ENCODE data around the gene TGM2. TPM values are rescaled to one million over a fixed set of nuclear protein-coding genes. Genes with fewer than 3 reads are reported as not detected.
A peak's percentile ranks its signal among the peaks of the same experiment; 100 is the strongest.

TGM2 gene
- total RNA-seq, 3 donors from 2014 or later, result 14.9 to 62.2 (median 33.3) TPM

GRCh38 chr20:38144598-38144973 lies 20.5 kb downstream of the TGM2 start:
- ATAC-seq (no peak), DNase-seq (peak in 1 of 3 donors; percentile 45)
- H3K4me3 ChIP-seq, result no peak overlapping the region
- no peaks in the 10 kb centered on the region for H3K36me3 ChIP-seq (ENCODE audit: low read depth)
- H3K9me3 ChIP-seq, result no peaks in the 10 kb centered on the region
- intact Hi-C loops (cut with DNase I, micrococcal nuclease), result no loop called here
- no peak for TF ChIP-seq CTCF (IDR thresholded peaks at IDR 0.05)
- H3K4me1 ChIP-seq (ENCODE audit: low read depth), result peaks cover 17% of the 10 kb centered on the region

GRCh38 chr20:38143646-38144554 lies 21.2 kb downstream of the TGM2 start:
- DNase-seq (peak; percentile 71 to 85 (median 80)), ATAC-seq (peak; percentile 79)
- no peaks in the 10 kb centered on the region for H3K36me3 ChIP-seq (ENCODE audit: low read depth)
- no peak for TF ChIP-seq CTCF (IDR thresholded peaks at IDR 0.05)
- no peak overlapping the region for H3K4me3 ChIP-seq
- intact Hi-C loops (cut with DNase I, micrococcal nuclease), result no loop called here
- H3K9me3 ChIP-seq, result no peaks in the 10 kb centered on the region
- peaks cover 17% of the 10 kb centered on the region for H3K4me1 ChIP-seq (ENCODE audit: low read depth)

GRCh38 chr20:38143238-38143645 lies 21.8 kb downstream of the TGM2 start:
- no peak for TF ChIP-seq CTCF (IDR thresholded peaks at IDR 0.05)
- peaks cover 17% of the 10 kb centered on the region for H3K4me1 ChIP-seq (ENCODE audit: low read depth)
- DNase-seq, result peak; percentile 57 to 80 (median 67)
- H3K4me3 ChIP-seq, result no peak overlapping the region
- H3K9me3 ChIP-seq, result no peaks in the 10 kb centered on the region
- ATAC-seq, result peak; percentile 77
- intact Hi-C loops (cut with DNase I, micrococcal nuclease), result no loop called here
- no peaks in the 10 kb centered on the region for H3K36me3 ChIP-seq (ENCODE audit: low read depth)

- H3K4me3 ChIP-seq, result no peak overlapping the region
- no peaks in the 10 kb centered on the region for H3K9me3 ChIP-seq
- ATAC-seq, result no peak
- no peak for TF ChIP-seq CTCF (IDR thresholded peaks at IDR 0.05)
- DNase-seq, result peak in 2 of 3 donors; percentile 22 to 24
- intact Hi-C loops (cut with DNase I, micrococcal nuclease), result no loop called here
- peaks cover 17% of the 10 kb centered on the region for H3K4me1 ChIP-seq (ENCODE audit: low read depth)
- H3K36me3 ChIP-seq (ENCODE audit: low read depth), result no peaks in the 10 kb centered on the region
Measured at GRCh38 chr20:38141889-38142494, 23.1 kb downstream of the TGM2 start.

DNA sequence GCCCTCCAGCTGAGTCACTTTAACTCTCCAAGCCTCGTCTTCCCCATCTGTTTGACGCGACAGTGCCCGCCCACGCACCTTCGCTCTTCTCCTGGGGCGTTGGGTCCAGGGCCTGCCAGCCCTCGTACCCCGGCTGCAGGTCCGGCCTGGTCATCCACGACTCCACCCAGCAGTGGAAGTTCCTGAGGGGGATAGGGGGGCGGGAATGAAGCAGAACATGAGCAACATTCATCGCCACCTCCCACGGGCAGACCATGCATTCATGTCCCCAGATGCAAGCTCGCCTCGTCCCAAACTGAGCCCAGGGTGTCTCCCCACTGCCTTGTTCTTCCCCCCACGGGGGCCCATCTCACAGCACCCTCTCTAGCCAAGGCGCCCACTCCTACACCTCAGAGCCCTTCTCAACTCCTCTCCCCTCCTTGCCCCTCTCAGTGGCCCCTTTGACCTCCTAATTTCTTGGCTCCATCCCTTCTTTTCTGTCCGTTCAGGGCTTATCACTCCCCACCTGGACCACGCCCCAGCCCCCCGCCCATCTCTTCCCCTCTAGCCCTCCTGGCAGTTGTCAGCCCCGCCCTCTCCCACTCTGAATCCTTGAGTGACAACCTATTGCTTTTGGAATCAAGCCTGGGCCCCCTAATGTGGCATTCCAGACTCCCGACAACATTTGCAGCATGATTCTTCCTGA lies 23.7 kb downstream of the TGM2 start:
- no peak overlapping the region for H3K4me3 ChIP-seq
- ATAC-seq, result no peak
- intact Hi-C loops (cut with DNase I, micrococcal nuclease), result no loop called here
- peak in 2 of 3 donors; percentile 29 to 55 for DNase-seq
- H3K36me3 ChIP-seq (ENCODE audit: low read depth), result no peaks in the 10 kb centered on the region
- no peaks in the 10 kb centered on the region for H3K9me3 ChIP-seq
- H3K4me1 ChIP-seq (ENCODE audit: low read depth), result peaks cover 17% of the 10 kb centered on the region
- TF ChIP-seq CTCF (IDR thresholded peaks at IDR 0.05), result no peak
